Activated CD8-positive, alpha-beta T cell treated with anti-CD3 and anti-CD28 coated beads, Interleukin-2, amount 10 ng/mL, durations not matched to agents 7 days and 5 days (primary cell): ENCODE results near the gene HNMT. TPM values are rescaled to one million over a fixed set of nuclear protein-coding genes. Genes with fewer than 3 reads are reported as not detected.

ENCODE experiments used
- ATAC-seq: fragments of 150-1000 bp; cut with Tn5 transposase; one replicate; pipeline ENCODE4 v1.10.0; 2021; ENCODE audit warnings: moderate library complexity
- CTCF ChIA-PET: fragments of 350-600 bp; sonication (Branson Sonifier 250); formaldehyde crosslinking; loops from one replicate; lab custom pipeline; 2021; ENCODE audit warnings: antibody characterized with exemption; lab: Charles Lee
- POLR2A ChIA-PET: fragments of 350-600 bp; sonication (Branson Sonifier 250); formaldehyde crosslinking; loops from one replicate; lab custom pipeline; 2021; ENCODE audit warnings: antibody characterized with exemption; lab: Charles Lee
- DNase-seq: peaks from one replicate; pipeline ENCODE4 v3.0.0-alpha.2; 2020
- H3K27ac Mint-ChIP-seq: one replicate; pipeline ENCODE4 v1.8.0; 2021; ENCODE audit warnings: mild to moderate bottlenecking, mixed read lengths
- H3K27me3 Mint-ChIP-seq: one replicate; pipeline ENCODE4 v1.8.0; 2021; ENCODE audit warnings: low read depth, mixed read lengths
- H3K36me3 Mint-ChIP-seq: one replicate; pipeline ENCODE4 v1.8.0; 2021; ENCODE audit warnings: low read depth, mixed read lengths
- H3K4me1 Mint-ChIP-seq: one replicate; pipeline ENCODE4 v1.8.0; 2021; ENCODE audit warnings: low read depth, mixed read lengths
- H3K4me3 Mint-ChIP-seq: one replicate; pipeline ENCODE4 v1.8.0; 2021; ENCODE audit warnings: mild to moderate bottlenecking, mixed read lengths
- H3K9me3 Mint-ChIP-seq: one replicate; pipeline ENCODE4 v1.8.0; 2022; ENCODE audit warnings: mixed read lengths; ENCODE audit not compliant: insufficient read depth
- total RNA-seq, 2 experiments: library from RNA; stranded (reverse); gene quantifications; one replicate each; pipeline ENCODE4 v1.2.3, GENCODE V29; 2021

HNMT gene
- total RNA-seq, 2 experiments from 2014 or later: not detected

- CTCF ChIA-PET: no interaction called here
- Mint-ChIP-seq H3K27ac (no peak overlapping the region), H3K4me3 (no peak overlapping the region), H3K27me3 (no peaks in the 10 kb centered on the region), H3K4me1 (no peaks in the 10 kb centered on the region), H3K9me3 (no peaks in the 10 kb centered on the region), H3K36me3 (no peaks in the 10 kb centered on the region)
- no peak for DNase-seq
- POLR2A ChIA-PET: no interaction called here
- ATAC-seq: no peak
Observed at GRCh38 chr2:138018866-138019688, 54.8 kb downstream of the HNMT start.

GRCh38 chr2:138020432-138020831 is 56.2 kb downstream of the HNMT start:
- Mint-ChIP-seq H3K4me1 (no peaks in the 10 kb centered on the region), H3K4me3 (no peak overlapping the region), H3K36me3 (no peaks in the 10 kb centered on the region), H3K9me3 (no peaks in the 10 kb centered on the region), H3K27ac (no peak overlapping the region), H3K27me3 (no peaks in the 10 kb centered on the region)
- no peak for ATAC-seq
- POLR2A ChIA-PET: no interaction called here
- CTCF ChIA-PET: no interaction called here
- no peak for DNase-seq

GRCh38 chr2:138021154-138021553 is 56.9 kb downstream of the HNMT start:
- H3K9me3 Mint-ChIP-seq: no peaks in the 10 kb centered on the region
- H3K4me3 Mint-ChIP-seq: no peak overlapping the region
- H3K4me1 Mint-ChIP-seq: no peaks in the 10 kb centered on the region
- CTCF ChIA-PET: no interaction called here
- POLR2A ChIA-PET: no interaction called here
- DNase-seq (no peak), ATAC-seq (no peak)
- no peaks in the 10 kb centered on the region for H3K27me3 Mint-ChIP-seq
- H3K36me3 Mint-ChIP-seq: no peaks in the 10 kb centered on the region
- no peak overlapping the region for H3K27ac Mint-ChIP-seq

- Mint-ChIP-seq H3K9me3 (no peaks in the 10 kb centered on the region), H3K4me3 (no peak overlapping the region), H3K27me3 (no peaks in the 10 kb centered on the region), H3K4me1 (no peaks in the 10 kb centered on the region), H3K36me3 (no peaks in the 10 kb centered on the region), H3K27ac (no peak overlapping the region)
- DNase-seq: no peak
- CTCF ChIA-PET: no interaction called here
- ATAC-seq: no peak
- POLR2A ChIA-PET: no interaction called here
Observed at GRCh38 chr2:138023298-138023697, 59.0 kb downstream of the HNMT start.

DNA sequence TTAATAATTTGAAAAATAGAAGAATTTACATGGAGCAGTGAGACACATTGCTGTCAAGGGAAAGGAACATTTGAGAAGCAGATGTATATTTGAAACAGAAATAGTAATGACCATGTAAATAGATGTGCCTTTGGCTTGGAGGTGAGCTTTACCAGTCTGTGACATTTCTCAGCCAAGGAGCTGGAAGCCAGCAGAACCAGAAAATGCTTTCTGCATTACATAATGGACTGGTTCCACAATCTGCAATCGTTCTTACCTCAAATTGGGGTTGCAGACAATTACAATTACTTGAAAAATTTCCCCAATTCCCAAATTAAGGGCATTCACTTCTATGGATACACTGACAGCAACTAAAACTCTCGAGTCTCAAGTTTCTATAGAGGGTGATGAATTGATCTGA is 59.7 kb downstream of the HNMT start:
- CTCF ChIA-PET: no interaction called here
- no peak for DNase-seq
- ATAC-seq: no peak

GRCh38 chr2:138026111-138027020 is 62.1 kb downstream of the HNMT start:
- CTCF ChIA-PET: no interaction called here
- no peaks in the 10 kb centered on the region for H3K4me1 Mint-ChIP-seq
- H3K27ac Mint-ChIP-seq: no peak overlapping the region
- no peaks in the 10 kb centered on the region for H3K9me3 Mint-ChIP-seq
- DNase-seq: no peak
- ATAC-seq: no peak
- no peaks in the 10 kb centered on the region for H3K36me3 Mint-ChIP-seq
- H3K4me3 Mint-ChIP-seq: no peak overlapping the region
- POLR2A ChIA-PET: no interaction called here
- no peaks in the 10 kb centered on the region for H3K27me3 Mint-ChIP-seq

More for the DNA sequence above, 59.7 kb downstream of the HNMT start:
- Mint-ChIP-seq H3K9me3 (no peaks in the 10 kb centered on the region), H3K4me1 (no peaks in the 10 kb centered on the region), H3K4me3 (no peak overlapping the region), H3K27me3 (no peaks in the 10 kb centered on the region), H3K36me3 (no peaks in the 10 kb centered on the region), H3K27ac (no peak overlapping the region)
- POLR2A ChIA-PET: no interaction called here

DNA sequence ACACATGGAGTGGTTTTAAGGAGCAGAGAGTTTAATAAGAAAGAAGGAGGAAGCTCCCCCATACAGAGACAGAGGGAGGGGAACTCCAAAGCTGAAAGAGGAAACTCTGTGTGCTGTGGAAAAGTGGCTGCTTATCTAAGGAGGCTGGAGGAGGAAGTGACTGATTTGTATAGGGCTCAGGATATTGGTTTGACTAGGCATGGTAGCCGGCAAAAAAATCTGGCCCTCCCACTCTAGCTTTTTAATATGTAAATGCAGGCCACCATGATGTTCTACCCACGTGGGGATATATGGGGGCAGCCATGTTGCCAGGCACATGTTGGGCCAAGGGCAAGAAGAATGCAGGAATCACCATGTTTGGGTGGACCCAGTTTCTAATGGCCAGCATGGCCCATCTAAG is 64.3 kb downstream of the HNMT start:
- ATAC-seq: no peak

GRCh38 chr2:138029276-138029675 is 65.0 kb downstream of the HNMT start:
- CTCF ChIA-PET: no interaction called here
- DNase-seq: no peak
- no peak for ATAC-seq
- H3K4me1 Mint-ChIP-seq: no peaks in the 10 kb centered on the region
- POLR2A ChIA-PET: no interaction called here
- no peak overlapping the region for H3K27ac Mint-ChIP-seq
- H3K9me3 Mint-ChIP-seq: no peaks in the 10 kb centered on the region
- H3K27me3 Mint-ChIP-seq: no peaks in the 10 kb centered on the region
- H3K36me3 Mint-ChIP-seq: no peaks in the 10 kb centered on the region
- no peak overlapping the region for H3K4me3 Mint-ChIP-seq

More for the DNA sequence above, 64.3 kb downstream of the HNMT start:
- Mint-ChIP-seq H3K4me3 (no peak overlapping the region), H3K27me3 (no peaks in the 10 kb centered on the region), H3K36me3 (no peaks in the 10 kb centered on the region), H3K9me3 (no peaks in the 10 kb centered on the region), H3K27ac (no peak overlapping the region), H3K4me1 (no peaks in the 10 kb centered on the region)
- ChIA-PET POLR2A (no interaction called here), CTCF (no interaction called here)
- DNase-seq: no peak

GRCh38 chr2:138030459-138030858 is 66.2 kb downstream of the HNMT start:
- ATAC-seq (no peak), DNase-seq (no peak)
- Mint-ChIP-seq H3K27ac (no peak overlapping the region), H3K4me3 (no peak overlapping the region), H3K36me3 (no peaks in the 10 kb centered on the region), H3K27me3 (no peaks in the 10 kb centered on the region), H3K4me1 (no peaks in the 10 kb centered on the region), H3K9me3 (no peaks in the 10 kb centered on the region)
- CTCF ChIA-PET: no interaction called here
- POLR2A ChIA-PET: no interaction called here

DNA sequence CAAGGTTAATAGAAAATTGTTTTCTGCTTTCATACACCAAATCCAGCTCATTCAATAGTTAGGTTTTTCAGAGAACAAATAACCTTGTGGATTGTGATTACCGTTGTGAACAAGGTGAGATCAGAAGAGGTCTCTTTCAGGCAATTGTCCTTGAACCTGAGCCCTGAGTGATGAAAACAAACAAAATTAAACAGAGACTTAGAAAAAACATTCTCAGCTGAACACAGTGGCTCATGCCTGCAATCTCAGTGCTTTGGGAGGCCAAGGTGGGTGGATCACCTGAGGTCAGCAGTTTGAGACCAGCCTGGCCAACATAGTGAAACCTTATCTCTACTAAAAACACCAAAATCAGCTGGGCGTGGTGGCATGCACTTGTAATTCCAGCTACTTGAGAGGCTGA is 68.1 kb downstream of the HNMT start:
- POLR2A ChIA-PET: no interaction called here
- H3K4me3 Mint-ChIP-seq: no peak overlapping the region
- H3K27ac Mint-ChIP-seq: no peak overlapping the region

GRCh38 chr2:138034536-138034935 is 70.3 kb downstream of the HNMT start:
- ATAC-seq (no peak), DNase-seq (no peak)
- no peaks in the 10 kb centered on the region for H3K4me1 Mint-ChIP-seq
- H3K9me3 Mint-ChIP-seq: no peaks in the 10 kb centered on the region
- ChIA-PET POLR2A (no interaction called here), CTCF (no interaction called here)
- no peak overlapping the region for H3K4me3 Mint-ChIP-seq
- H3K27me3 Mint-ChIP-seq: no peaks in the 10 kb centered on the region
- no peak overlapping the region for H3K27ac Mint-ChIP-seq
- H3K36me3 Mint-ChIP-seq: no peaks in the 10 kb centered on the region

More for the DNA sequence above, 68.1 kb downstream of the HNMT start:
- ATAC-seq (no peak), DNase-seq (no peak)
- H3K36me3 Mint-ChIP-seq: no peaks in the 10 kb centered on the region
- no peaks in the 10 kb centered on the region for H3K9me3 Mint-ChIP-seq
- no peaks in the 10 kb centered on the region for H3K4me1 Mint-ChIP-seq
- H3K27me3 Mint-ChIP-seq: no peaks in the 10 kb centered on the region
- CTCF ChIA-PET: no interaction called here

DNA sequence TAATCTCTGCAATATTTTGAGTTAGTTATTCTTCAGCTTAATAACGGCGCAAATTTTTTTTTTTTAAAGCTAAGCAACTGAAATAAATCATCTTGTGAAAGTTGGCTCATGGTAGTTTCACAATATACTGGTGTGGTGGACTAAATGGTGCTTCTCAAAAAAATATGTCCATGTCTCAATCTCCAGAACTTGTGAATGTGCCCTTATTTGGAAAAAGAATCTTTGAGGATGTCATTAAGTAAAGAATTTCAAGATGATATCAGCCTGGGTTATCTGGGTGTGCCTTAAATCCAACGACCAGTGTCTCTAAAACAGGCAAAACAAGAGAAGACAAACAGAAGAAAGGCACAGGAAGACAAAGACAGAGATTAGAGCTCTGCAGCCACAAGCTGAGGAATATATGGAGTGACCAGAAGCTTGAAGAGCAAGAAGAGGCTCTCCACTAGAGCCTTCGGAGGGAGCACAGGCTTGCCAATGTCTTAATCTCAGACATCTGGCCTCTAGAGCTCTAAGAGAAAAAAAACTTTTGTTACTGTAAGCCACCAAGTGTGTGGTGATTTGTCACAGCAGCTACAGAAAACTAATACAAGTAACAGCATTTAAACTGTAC is 71.4 kb downstream of the HNMT start:
- ChIA-PET POLR2A (interaction anchor here (0.6 kb wide), 1 partner anchor 639 kb away, joined by 3 read pairs; no protein-coding TSS in a partner anchor), CTCF (no interaction called here)
- ATAC-seq (no peak), DNase-seq (no peak)
- Mint-ChIP-seq H3K4me3 (no peak overlapping the region), H3K27ac (no peak overlapping the region), H3K36me3 (no peaks in the 10 kb centered on the region), H3K27me3 (no peaks in the 10 kb centered on the region), H3K9me3 (no peaks in the 10 kb centered on the region), H3K4me1 (no peaks in the 10 kb centered on the region)
